ENCODE measurements around the gene MTMR1.

Gene MTMR1

DNA sequence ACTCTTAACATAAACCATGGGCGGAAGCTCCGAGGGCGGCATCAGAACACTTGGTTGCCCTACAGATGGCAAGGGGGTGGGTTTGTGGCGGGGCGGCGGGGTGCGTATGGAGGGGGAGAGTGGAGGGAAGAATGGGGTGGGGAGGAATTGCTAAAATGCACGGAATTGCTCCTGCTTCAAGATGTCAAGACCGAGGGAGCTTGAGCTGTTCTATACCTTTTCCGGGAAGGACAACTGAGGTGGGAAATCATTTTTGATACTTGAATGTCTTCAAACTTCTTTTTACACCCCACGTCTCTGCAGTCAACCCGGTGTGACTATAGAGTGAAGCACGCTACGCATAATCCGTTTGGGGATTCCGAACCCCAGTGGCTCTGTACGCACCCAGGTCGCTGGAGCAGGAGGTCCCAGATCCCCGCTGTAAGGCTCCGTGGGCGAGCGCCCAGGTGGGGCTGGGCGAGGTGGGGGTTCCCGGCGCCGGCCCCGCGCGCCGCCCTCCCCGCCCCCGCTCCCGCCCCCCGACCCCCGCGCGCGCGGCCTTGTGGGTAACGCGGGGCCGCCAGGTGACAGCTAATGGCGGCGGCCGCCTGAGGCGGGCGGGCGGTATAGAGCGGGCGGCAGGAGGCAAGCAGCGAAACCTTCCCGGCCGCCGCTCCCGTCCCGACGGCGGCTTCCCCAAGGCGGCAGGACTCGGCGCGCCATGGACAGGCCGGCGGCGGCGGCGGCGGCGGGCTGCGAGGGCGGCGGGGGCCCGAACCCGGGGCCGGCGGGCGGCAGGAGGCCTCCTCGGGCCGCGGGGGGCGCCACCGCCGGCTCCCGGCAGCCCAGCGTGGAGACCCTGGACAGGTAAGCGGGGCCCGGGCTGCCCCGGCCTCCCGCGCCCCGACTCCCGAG lies at the start of gene MTMR1:
MTMR1 (plus strand) TSS at position 566 of the 894 bp plus-strand sequence; CDS start at position 701, 135 bp downstream.
- DNase-seq = peak; percentile 59

GRCh38 chrX:150643958-150644357 lies 49.2 kb upstream of the MTMR1 start:
- no peak for DNase-seq

DNA sequence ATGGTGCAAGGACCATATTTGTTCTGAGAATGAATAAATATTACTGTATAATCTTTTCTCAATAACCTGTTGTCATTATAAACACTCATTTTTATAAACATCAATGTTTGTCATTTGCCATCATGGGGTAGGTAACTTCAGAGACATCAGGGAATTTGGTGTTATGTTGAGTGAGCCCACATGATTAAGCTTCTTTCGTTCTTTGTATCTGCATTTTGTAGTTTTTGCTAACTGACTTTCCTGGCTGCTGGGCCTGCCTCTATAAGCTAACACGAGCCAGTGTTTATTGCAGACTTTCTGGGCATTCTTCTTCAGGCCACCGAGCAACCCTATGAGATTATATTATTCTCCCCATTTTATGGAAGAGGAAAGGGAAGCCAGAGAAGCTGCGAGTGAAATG lies 48.8 kb upstream of the MTMR1 start:
- DNase-seq = no peak

DNA sequence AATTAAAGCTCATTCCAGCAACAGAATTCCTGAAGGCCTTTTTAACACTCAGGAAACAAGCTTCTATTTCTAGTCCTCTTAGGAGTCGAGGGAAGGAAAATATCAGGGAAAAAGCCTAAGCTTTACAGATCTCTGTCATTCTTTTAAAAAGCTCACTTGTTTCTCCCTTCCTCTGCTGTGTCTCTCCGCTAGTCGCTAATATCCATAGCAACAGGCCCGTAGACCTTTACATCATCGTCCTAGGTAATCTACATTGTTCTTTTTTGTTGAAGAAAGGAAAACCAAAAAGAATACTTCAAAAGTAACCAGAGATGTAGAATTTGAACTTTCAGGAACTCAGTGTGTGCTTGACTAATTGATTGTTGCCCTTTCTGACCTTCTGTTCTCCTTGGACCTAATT lies 45.9 kb upstream of the MTMR1 start:
- no peak for DNase-seq

GRCh38 chrX:150648296-150648940 lies 44.8 kb upstream of the MTMR1 start:
- no peak for DNase-seq

- peak; percentile 13 for DNase-seq
These were observed 43.9 kb upstream of the MTMR1 start for GRCh38 chrX:150649096-150649870.

DNA sequence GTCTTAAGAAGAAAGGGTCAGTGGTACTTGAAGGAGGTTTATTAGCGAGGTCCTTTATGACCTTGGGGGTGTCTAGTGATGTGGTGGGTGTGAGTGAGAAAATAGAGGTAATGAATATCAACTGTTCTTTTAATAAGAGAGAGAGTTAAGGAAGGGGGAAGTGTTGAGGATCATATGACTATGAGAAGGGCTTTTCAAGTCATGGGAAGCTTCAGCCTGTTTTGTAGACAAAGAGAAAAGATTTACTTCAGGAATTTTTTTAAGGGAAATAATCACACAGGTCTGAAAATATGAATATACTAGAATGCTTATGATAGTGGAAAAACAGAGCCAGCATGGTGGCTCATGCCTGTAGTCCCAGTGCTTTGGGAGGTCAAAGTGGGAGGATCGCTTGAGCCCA lies 41.3 kb upstream of the MTMR1 start:
- no peak for DNase-seq

GRCh38 chrX:150655788-150656187 lies 37.4 kb upstream of the MTMR1 start:
- DNase-seq = no peak

- DNase-seq = no peak
These were observed 30.1 kb upstream of the MTMR1 start for GRCh38 chrX:150663073-150663472.

- DNase-seq = no peak
These were observed 28.9 kb upstream of the MTMR1 start for GRCh38 chrX:150664290-150664689.

- no peak for DNase-seq
These were observed 17.0 kb upstream of the MTMR1 start for GRCh38 chrX:150676221-150676620.

DNA sequence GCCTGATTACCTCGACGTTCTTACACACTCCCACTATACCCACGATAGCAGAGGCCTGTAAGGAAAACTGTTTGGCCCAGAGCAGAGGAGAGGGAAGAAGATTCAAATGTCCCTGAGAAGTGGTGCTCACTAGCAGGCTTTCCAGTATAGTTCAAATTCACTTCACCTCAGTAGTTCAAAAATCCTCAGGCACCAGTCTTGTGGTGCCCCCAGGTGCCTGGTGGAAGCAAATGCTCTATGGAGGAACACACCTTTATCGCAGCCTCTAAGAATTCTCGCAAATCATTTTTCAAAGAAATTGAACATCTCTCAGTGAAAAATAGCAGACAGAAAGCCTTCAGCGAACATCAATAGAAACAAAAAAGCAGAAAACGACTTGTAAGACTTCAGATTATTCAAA lies 12.2 kb upstream of the MTMR1 start:
- peak; percentile 18 for DNase-seq

DNA sequence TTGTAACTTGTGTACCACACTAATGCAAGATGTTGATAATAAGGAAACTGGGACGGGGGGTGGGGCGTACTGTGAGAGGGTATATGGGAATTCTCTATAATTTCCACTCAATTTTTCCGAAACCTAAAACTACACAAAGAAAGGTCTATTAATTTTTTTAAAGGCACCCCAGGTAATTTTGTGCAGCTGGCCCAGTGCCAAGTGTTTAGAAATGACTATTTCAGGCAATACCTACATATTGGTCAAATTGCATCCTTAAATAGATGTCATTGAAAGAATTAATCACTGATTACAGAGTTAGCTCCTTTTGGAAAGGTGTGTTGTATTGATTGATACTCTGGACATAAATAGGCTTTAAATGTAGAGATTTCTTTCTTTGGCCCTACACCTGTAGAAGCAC lies 10.1 kb upstream of the MTMR1 start:
- no peak for DNase-seq

- DNase-seq = peak; percentile 68
These were observed 9.6 kb upstream of the MTMR1 start for GRCh38 chrX:150683536-150684146.

DNA sequence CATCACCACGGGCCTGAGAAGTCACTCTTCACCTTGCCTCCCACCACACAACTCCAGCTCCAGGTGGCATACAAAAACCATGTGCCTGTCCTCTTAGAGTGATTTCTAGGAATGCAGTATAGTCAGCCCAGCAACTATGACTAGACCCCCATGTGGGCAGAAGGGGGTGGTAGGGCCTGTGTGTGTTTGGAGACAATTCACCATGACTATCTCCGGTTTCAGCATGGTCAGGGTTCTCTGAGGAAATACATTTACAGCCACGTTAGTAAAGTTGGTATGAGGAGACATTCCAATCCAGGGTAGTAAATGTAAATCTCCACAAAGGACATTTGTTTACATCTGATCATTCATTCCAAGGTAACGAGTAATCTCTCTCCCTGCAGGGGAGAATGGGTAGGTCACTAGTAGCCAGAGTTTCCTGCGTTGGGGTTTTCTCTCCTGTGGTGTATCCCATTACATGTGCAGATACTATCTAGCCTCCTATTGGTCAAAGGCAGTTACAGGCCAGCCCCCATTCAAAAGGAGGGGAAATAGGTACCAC lies 4.2 kb upstream of the MTMR1 start:
- no peak for DNase-seq

- DNase-seq = peak; percentile 28
These were observed 3.1 kb upstream of the MTMR1 start for GRCh38 chrX:150690126-150690525.

- peak; percentile 13 for DNase-seq
These were observed 900 bp upstream of the MTMR1 start for GRCh38 chrX:150692296-150692695.

DNA sequence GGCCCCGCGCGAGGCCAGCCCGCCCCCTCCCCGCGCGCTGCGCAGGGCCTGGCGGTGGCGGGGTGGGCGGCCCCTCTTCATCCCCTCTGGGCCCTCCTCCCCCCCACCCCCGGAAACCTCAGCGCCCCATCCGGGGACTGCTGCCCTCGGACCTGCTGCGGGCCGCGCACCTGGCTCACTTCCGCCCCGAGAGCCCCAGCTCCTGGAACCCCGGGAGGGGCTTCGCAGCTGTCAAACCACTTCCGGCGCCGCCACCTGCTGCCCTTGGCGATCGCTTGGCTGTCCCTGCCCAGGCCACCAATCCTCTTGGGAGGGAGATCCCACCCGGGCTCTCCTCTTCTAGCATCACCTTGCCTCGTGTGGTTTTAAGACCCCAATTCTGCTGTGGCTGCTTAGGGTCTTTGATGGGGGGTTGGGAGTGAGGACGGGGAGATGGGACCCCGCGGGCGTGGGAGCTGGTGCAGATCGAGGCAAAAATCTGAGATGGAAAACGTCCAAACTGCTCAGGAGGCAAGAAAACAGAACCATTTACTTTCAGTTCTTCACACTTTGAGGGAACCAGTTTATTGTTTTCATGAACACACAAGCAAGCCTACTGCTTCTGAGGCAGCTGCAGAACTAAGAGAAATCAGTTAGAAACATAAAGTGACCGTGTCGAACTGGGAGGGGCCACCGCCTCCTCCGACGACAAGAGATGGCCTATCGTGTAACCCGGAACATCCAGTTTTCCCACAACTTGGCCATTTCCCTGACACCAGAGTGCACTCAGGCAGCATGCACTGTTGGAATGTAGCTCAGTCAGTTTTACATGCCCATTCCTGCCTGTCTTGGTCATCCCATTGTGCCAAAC lies 754 bp downstream of the MTMR1 start:
- DNase-seq = peak; percentile 84

GRCh38 chrX:150694738-150695410 lies 1.7 kb downstream of the MTMR1 start:
- peak; percentile 51 for DNase-seq

DNA sequence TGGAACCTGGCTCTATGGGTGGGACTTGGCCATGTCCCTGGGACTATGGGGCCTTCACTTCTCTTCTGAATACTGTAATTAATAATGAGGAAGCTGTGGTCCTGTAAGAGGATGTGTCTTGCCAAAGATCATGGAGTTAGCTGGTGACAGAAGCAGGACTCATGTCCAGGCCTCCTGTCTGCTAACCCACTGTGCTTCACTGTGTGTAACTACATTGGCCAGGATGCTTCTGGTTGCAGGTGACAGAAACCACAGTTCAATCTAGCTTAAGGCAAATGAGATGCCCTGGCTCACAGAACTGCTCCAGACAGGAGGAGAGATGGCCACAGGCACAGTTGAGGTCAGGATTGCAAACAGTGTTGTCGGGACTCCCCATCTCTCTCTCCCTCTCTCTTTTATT lies 3.1 kb downstream of the MTMR1 start:
- peak; percentile 22 for DNase-seq

DNA sequence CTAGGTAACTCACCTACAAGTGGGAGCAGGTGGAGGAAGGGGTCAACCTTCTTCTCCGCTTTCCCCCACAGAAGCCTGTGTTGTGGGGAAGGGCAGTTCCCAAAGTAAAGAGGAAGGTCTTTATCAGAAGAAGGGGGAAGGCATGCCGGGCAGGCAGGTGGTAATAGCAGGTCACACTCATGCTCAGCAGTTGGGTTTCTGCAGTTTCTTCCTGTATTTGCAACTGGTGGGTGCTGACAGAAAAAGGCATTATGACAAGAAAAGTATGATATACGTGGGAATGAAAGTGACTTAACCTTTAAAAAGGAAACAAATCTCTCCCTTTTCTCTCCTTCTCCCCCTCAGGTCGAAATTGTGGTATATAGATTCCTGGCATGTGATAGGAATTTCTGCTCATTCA lies 3.7 kb downstream of the MTMR1 start:
- peak; percentile 23 for DNase-seq
